HCT116 (cell line): ENCODE results near the gene RFX3. TPM values are rescaled to one million over a fixed set of nuclear protein-coding genes. Genes with fewer than 3 reads are reported as not detected.
"Not testable (repeated sequence)": the region's sequence is repeated elsewhere in the genome, so short reads cannot be mapped to it uniquely, and the experiment has no call there.

Source experiments
- ATAC-seq: fragments of 200-7000 bp; cut with Tn5 transposase; 2 replicates; pipeline ENCODE4 v1.9.1; 2020; ENCODE audit warnings: mild to moderate bottlenecking, moderate library complexity
- BruUV-seq: library from RNA; stranded (reverse); fragments of 400-500 nt; replicated peaks from 2 replicates; lab custom pipeline; 2021; lab: Mats Ljungman, UMichigan
- CTCF ChIA-PET: fragments of 300-600 bp; sonication (Branson Sonifier 250); formaldehyde crosslinking; loops from one replicate; lab custom pipeline; 2021; ENCODE audit warnings: antibody characterized with exemption; lab: Charles Lee
- POLR2A ChIA-PET: fragments of 300-600, 350-600 bp; sonication (Branson Sonifier 250); formaldehyde crosslinking; loops from one replicate; lab custom pipeline; 2021; ENCODE audit warnings: antibody characterized with exemption; lab: Charles Lee
- RAD21 ChIA-PET, 2 experiments: fragments of 300-600 bp; sonication (Branson Sonifier 250); formaldehyde crosslinking; loops; one replicate each; lab custom pipeline; 2023; ENCODE audit warnings: low total read pairs in 2 of 2; ENCODE audit not compliant: uncharacterized antibody in 2 of 2, unreplicated experiment in 2 of 2, low non-redundant PET in 1 of 2; lab: Charles Lee
- DNase-seq: peaks from one replicate; pipeline ENCODE4 v3.0.0-alpha.2; 2010; ENCODE audit warnings: low read depth, low spot score
- H2AFZ ChIP-seq: fragments of 200-600 bp; shearing (Covaris generic), sonication (generic); 2 replicates; pipeline ENCODE4 v1.6.1; 2017; ENCODE audit warnings: low read depth, mixed run types, mixed read lengths, antibody characterized with exemption, low read length; ENCODE audit not compliant: poor library complexity, severe bottlenecking
- H3K27ac ChIP-seq: 2 replicates; pipeline ENCODE4 v1.5.1; 2012; ENCODE audit warnings: low read depth, low read length
- H3K27me3 ChIP-seq: fragments of 200-600 bp; sonication (generic); 2 replicates; pipeline ENCODE4 v1.6.1; 2016; ENCODE audit warnings: mixed run types, low read length, mixed read lengths; ENCODE audit not compliant: insufficient read depth
- H3K36me3 ChIP-seq, 2 experiments: fragments of 200-500 bp in 1 of 2; fragments of 200-600 bp in 1 of 2; sonication (Bioruptor generic) in 1 of 2; sonication (generic) in 1 of 2; 2 replicates each; pipeline versions ENCODE4 v1.5.1 to v1.6.1; 2014 to 2016; ENCODE audit warnings: low read length in 2 of 2, inconsistent platforms in 1 of 2, mixed read lengths in 1 of 2, mixed run types in 1 of 2; ENCODE audit not compliant: insufficient read depth in 2 of 2, control insufficient read depth in 1 of 2
- H3K4me1 ChIP-seq, 2 experiments: fragments of 200-600 bp in 1 of 2; sonication (generic) in 1 of 2; 2 replicates each; pipeline versions ENCODE4 v1.5.1 to v1.6.1; 2012 to 2017; ENCODE audit warnings: low read length in 2 of 2, inconsistent platforms in 1 of 2, mild to moderate bottlenecking in 1 of 2, mixed read lengths in 1 of 2, mixed run types in 1 of 2, moderate library complexity in 1 of 2; ENCODE audit not compliant: insufficient read depth in 2 of 2, control insufficient read depth in 1 of 2
- H3K4me2 ChIP-seq: fragments of 200-600 bp; sonication (generic); 2 replicates; pipeline ENCODE4 v1.6.1; 2017; ENCODE audit warnings: mixed run types, low read length, mixed read lengths
- H3K4me3 ChIP-seq, 2 experiments: fragments of 200-600 bp in 1 of 2; sonication (generic) in 1 of 2; replicated peaks in 1 of 2; 2 replicates each; pipeline ENCODE4 v1.5.1; 2011 to 2016; ENCODE audit warnings: low read length in 2 of 2, control low read depth in 1 of 2, low read depth in 1 of 2, mild to moderate bottlenecking in 1 of 2, mixed read lengths in 1 of 2, mixed run types in 1 of 2
- H3K79me2 ChIP-seq: fragments of 200-600 bp; sonication (generic); 2 replicates; pipeline ENCODE4 v1.6.1; 2017; ENCODE audit warnings: mild to moderate bottlenecking, mixed run types, low read length, moderate library complexity, mixed read lengths; ENCODE audit not compliant: insufficient read depth
- H3K9ac ChIP-seq: fragments of 200-600 bp; sonication (generic); 2 replicates; pipeline ENCODE4 v1.6.1; 2016; ENCODE audit warnings: low read length, mixed read lengths
- H3K9me2 ChIP-seq: fragments of 200-600 bp; sonication (generic), shearing (Covaris generic); 2 replicates; pipeline ENCODE4 v1.6.1; 2017; ENCODE audit warnings: mixed run types, mild to moderate bottlenecking, moderate library complexity; ENCODE audit not compliant: insufficient read depth
- H3K9me3 ChIP-seq, 2 experiments: fragments of 200-500 bp in 1 of 2; fragments of 200-600 bp in 1 of 2; sonication (Bioruptor generic) in 1 of 2; sonication (generic) in 1 of 2; 2 replicates each; pipeline ENCODE4 v1.6.1; 2014 to 2017; ENCODE audit warnings: low read length in 2 of 2, mixed read lengths in 2 of 2, inconsistent platforms in 1 of 2, low read depth in 1 of 2, mild to moderate bottlenecking in 1 of 2, mixed run types in 1 of 2, moderate library complexity in 1 of 2; ENCODE audit not compliant: control insufficient read depth in 1 of 2, insufficient read depth in 1 of 2
- H4K20me1 ChIP-seq: fragments of 200-600 bp; sonication (generic), shearing (Covaris generic); 2 replicates; pipeline ENCODE4 v1.6.1; 2017; ENCODE audit warnings: mixed run types, mild to moderate bottlenecking, moderate library complexity; ENCODE audit not compliant: insufficient read depth
- ATF3 ChIP-seq: IDR thresholded peaks from 2 replicates; pipeline ENCODE4 v1.6.1; 2012
- CBX3 ChIP-seq: IDR thresholded peaks from 2 replicates; pipeline ENCODE4 v1.6.1; 2012; ENCODE audit warnings: low read depth
- EGR1 ChIP-seq: IDR thresholded peaks from 2 replicates; pipeline ENCODE4 v1.6.1; 2012; ENCODE audit warnings: low read depth
- ELF1 ChIP-seq: IDR thresholded peaks from 2 replicates; pipeline ENCODE4 v1.6.1; 2012; ENCODE audit warnings: low read depth, borderline replicate concordance
- EZH2 ChIP-seq: fragments of 200-600 bp; sonication (generic); IDR thresholded peaks from 2 replicates; pipeline ENCODE4 v1.6.1; 2017; ENCODE audit warnings: antibody characterized with exemption, mixed run types
- FOSL1 ChIP-seq: IDR thresholded peaks from 2 replicates; pipeline ENCODE4 v1.6.1; 2012; ENCODE audit warnings: low read depth
- JUND ChIP-seq: IDR thresholded peaks from 2 replicates; pipeline ENCODE4 v1.6.1; 2012
- POLR2AphosphoS5 ChIP-seq: IDR thresholded peaks from 2 replicates; pipeline ENCODE4 v1.6.1; 2011; ENCODE audit warnings: mild to moderate bottlenecking, low read depth, low read length, moderate library complexity
- RAD21 ChIP-seq: IDR thresholded peaks from 2 replicates; pipeline ENCODE4 v1.6.1; 2012; ENCODE audit warnings: low read depth, mild to moderate bottlenecking
- SRF ChIP-seq: IDR thresholded peaks from 2 replicates; pipeline ENCODE4 v1.6.1; 2012; ENCODE audit warnings: low read depth
- YY1 ChIP-seq: IDR thresholded peaks from 2 replicates; pipeline ENCODE4 v1.6.1; 2011; ENCODE audit warnings: low read length, low read depth, moderate library complexity, mild to moderate bottlenecking; ENCODE audit not compliant: insufficient replicate concordance; ENCODE audit errors: extremely low read depth
- ZNF274 ChIP-seq: fragments of 200-500 bp; sonication (Bioruptor generic); IDR thresholded peaks from 2 replicates; pipeline ENCODE4 v1.6.1; 2014; ENCODE audit warnings: mild to moderate bottlenecking, low read depth, low read length, inconsistent platforms
- intact Hi-C: fragments of 100-400 bp; cut with micrococcal nuclease; formaldehyde crosslinking; loops from 2 replicates; pipeline ENCODE4 v1.10.0; 2022
- total RNA-seq: library from RNA; stranded (reverse); gene quantifications from one replicate; pipeline ENCODE4 v1.2.1, GENCODE V29; 2021; ENCODE audit not compliant: unreplicated experiment

RFX3 gene
- total RNA-seq, 1 experiment from 2014 or later, result 11.8 TPM

GRCh38 chr9:3321186-3321585 lies 204.6 kb downstream of the RFX3 start:
- ATAC-seq, result no peak

GRCh38 chr9:3312595-3312994 lies 213.2 kb downstream of the RFX3 start:
- H3K36me3 ChIP-seq, H3K4me3 ChIP-seq, H3K9me3 ChIP-seq, H3K9ac ChIP-seq, BruUV-seq, DNase-seq, H3K9me2 ChIP-seq, H4K20me1 ChIP-seq, CTCF ChIA-PET, H2AFZ ChIP-seq, RAD21 ChIA-PET, H3K27ac ChIP-seq, H3K79me2 ChIP-seq, intact Hi-C loops, H3K4me2 ChIP-seq, ATAC-seq, H3K27me3 ChIP-seq, H3K4me1 ChIP-seq: not testable (repeated sequence)
- POLR2A ChIA-PET, result interaction anchor here (0.6 kb wide), 1 partner anchor 57 kb away, joined by 3 read pairs; no protein-coding TSS in a partner anchor

More at GRCh38 chr9:3321186-3321585, 204.6 kb downstream of the RFX3 start:
- Histone ChIP-seq H3K4me2 (no peak overlapping the region), H3K79me2 (no peaks in the 10 kb centered on the region), H3K27me3 (no peaks in the 10 kb centered on the region), H3K9me2 (no peaks in the 10 kb centered on the region), H3K27ac (no peak overlapping the region), H3K9me3 (no peaks in the 10 kb centered on the region), H3K36me3 (no peaks in the 10 kb centered on the region), H3K4me1 (no peaks in the 10 kb centered on the region), H4K20me1 (no peaks in the 10 kb centered on the region; the same call in 1 of the 2 replicates), H3K4me3 (no peak overlapping the region), H3K9ac (no peak overlapping the region), H2AFZ (no peak overlapping the region)
- ChIA-PET RAD21 (no interaction called here), CTCF (no interaction called here), POLR2A (no interaction called here)
- DNase-seq, result no peak
- no TSS peak for BruUV-seq
- intact Hi-C loops, result no loop called here
- TF ChIP-seq EZH2 (no peak), EGR1 (no peak), CBX3 (no peak), YY1 (no peak), JUND (no peak), SRF (no peak), ELF1 (no peak), POLR2AphosphoS5 (no peak), FOSL1 (no peak), ATF3 (no peak), ZNF274 (no peak), RAD21 (no peak)
